Measurements from ENCODE around the gene VWCE. TPM values are rescaled to one million over a fixed set of nuclear protein-coding genes. Genes with fewer than 3 reads are reported as not detected.

Gene VWCE
- total and polyA plus RNA-seq, 2 experiments from 2014 or later, result 0.61 to 0.76 TPM

DNA sequence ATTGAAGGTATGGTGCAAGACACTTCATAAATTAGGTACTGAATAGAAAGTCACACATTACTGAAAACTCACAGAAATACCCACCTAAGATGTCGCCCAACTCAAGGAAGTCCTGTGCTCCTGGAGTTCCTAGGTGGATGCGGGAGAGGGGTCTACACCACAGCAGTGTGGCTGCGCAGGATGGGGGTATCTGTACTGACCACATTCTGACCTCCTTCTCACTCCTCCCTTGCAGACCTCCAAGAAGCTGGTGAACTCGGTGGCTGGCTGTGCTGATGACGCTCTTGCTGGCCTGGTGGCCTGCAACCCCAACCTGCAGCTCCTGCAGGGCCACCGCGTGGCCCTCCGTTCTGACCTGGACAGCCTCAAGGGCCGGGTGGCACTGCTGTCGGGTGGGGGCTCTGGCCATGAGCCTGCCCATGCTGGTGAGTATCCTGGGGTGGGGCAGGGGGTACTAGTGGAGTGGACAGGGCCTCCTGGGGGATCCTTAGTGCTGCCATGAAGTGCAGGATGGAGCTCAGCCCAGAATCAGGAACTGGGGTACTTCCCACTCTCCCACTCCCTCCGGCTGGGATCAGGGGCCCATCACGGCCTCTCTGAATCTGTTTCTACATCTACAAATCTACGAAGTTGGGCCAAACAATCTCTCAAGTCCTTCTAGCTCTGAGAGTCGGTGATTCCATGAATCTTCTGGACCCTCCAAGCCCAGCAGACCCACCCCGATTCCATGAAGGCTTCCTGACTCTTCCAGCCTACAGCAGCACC is 42.8 kb upstream of the VWCE start:
- no peak overlapping the region for H3K27ac ChIP-seq
- in situ Hi-C loops (cut with MboI), result loop anchor here (5.0 kb wide), 1 partner anchor 49 kb away; no protein-coding TSS in a partner anchor
- no peaks in the 10 kb centered on the region for H4K20me1 ChIP-seq (ENCODE audit: insufficient read depth)
- H3K27me3 ChIP-seq (replicated peaks; ENCODE audit: insufficient read depth), result no peaks in the 10 kb centered on the region
- no peaks in the 10 kb centered on the region for H3K4me1 ChIP-seq (ENCODE audit: insufficient read depth)
- no peaks in the 10 kb centered on the region for H3K36me3 ChIP-seq (ENCODE audit: low read depth)
- H3K4me2 ChIP-seq (ENCODE audit: unreplicated experiment), result no peak overlapping the region
- DNase-seq, result no peak
- 85 to 90% methylated on average over 15 of the region's 15 CpGs for WGBS, 2 experiments (ENCODE audit: low coverage in 1 of 2, low lambda C conversion rate in 2 of 2, missing lambda C conversion rate in 2 of 2)
- no peak overlapping the region for H3K9ac ChIP-seq
- no peaks in the 10 kb centered on the region for H3K9me2 ChIP-seq (ENCODE audit: insufficient read depth)
- peaks cover under 1% of the 10 kb centered on the region for H3K79me2 ChIP-seq (ENCODE audit: insufficient read depth)
- no peak overlapping the region for H3K4me3 ChIP-seq
- TF ChIP-seq EZH2phosphoT487 (IDR thresholded peaks at IDR 0.05; ENCODE audit: insufficient read depth, low read depth) (no peak), EZH2 (IDR thresholded peaks at IDR 0.05; ENCODE audit: insufficient read depth, poor library complexity, severe bottlenecking) (no peak)
- no peak overlapping the region for H2AFZ ChIP-seq
- peaks cover 25% of the 10 kb centered on the region; the same call in 1 of the 2 replicates for H3F3A ChIP-seq (ENCODE audit: insufficient read depth)
- no peaks in the 10 kb centered on the region for H3K9me3 ChIP-seq (ENCODE audit: low read depth)

DNA sequence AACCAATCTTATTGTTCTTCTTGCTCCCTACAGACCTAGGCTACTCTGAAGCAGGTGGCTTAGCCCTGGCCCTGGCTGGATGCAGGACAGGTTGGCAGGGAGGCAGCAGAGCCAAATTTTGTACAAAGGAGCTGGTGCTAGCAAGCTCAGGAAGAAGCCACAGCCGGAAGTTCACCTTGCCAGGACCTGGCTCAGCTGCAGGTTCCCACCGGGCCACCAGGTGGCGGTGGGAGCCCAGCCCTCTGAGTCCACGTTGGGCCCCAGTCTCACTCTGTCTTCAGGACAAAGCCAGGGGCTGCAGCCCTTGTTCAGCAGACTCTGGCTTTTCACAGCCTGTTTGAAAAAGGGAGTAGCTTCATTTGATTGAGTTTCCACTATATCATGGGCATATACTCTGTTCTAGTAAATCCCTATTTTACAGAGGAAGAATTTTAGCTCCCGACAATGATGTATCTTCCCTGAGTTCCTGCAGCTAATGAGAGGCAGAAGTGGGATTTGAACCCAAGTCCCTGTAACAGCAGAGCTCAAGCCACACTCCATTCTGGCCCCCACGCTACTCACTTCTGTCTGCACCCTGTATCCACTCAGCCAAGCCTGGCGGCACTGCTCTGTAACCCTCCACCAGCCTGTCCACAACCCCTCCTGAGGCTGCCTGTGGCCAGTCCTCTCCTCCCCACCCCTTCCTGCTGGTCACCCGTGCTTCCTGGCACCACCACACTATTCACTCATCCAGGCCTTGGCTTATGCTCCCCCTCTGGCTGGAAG is 41.2 kb upstream of the VWCE start:
- Histone ChIP-seq H3K9ac (no peak overlapping the region), H4K20me1 (ENCODE audit: insufficient read depth) (no peaks in the 10 kb centered on the region), H3K36me3 (ENCODE audit: low read depth) (no peaks in the 10 kb centered on the region), H3K79me2 (ENCODE audit: insufficient read depth) (peaks cover 16% of the 10 kb centered on the region), H3F3A (ENCODE audit: insufficient read depth) (peaks cover 25% of the 10 kb centered on the region; the same call in 1 of the 2 replicates), H3K9me2 (ENCODE audit: insufficient read depth) (no peaks in the 10 kb centered on the region), H3K27me3 (replicated peaks; ENCODE audit: insufficient read depth) (no peaks in the 10 kb centered on the region), H3K4me3 (no peak overlapping the region), H3K4me1 (ENCODE audit: insufficient read depth) (0 out of 2 replicates have a peak, but pooled peaks cover 5% of the 10 kb centered on the region), H3K4me2 (ENCODE audit: unreplicated experiment) (no peak overlapping the region), H3K9me3 (ENCODE audit: low read depth) (no peaks in the 10 kb centered on the region), H3K27ac (no peak overlapping the region), H2AFZ (peak overlapping the region; percentile 50; the same call in 1 of the 2 replicates)
- peak; percentile 85 for DNase-seq
- 24 to 26% methylated on average over 8 of the region's 8 CpGs for WGBS, 2 experiments (ENCODE audit: low coverage in 1 of 2, low lambda C conversion rate in 2 of 2, missing lambda C conversion rate in 2 of 2)
- in situ Hi-C loops (cut with MboI), result loop anchor here (5.0 kb wide), 1 partner anchor 51 kb away; no protein-coding TSS in a partner anchor
- TF ChIP-seq EZH2 (IDR thresholded peaks at IDR 0.05; ENCODE audit: insufficient read depth, poor library complexity, severe bottlenecking) (no peak), EZH2phosphoT487 (IDR thresholded peaks at IDR 0.05; ENCODE audit: insufficient read depth, low read depth) (no peak)

DNA sequence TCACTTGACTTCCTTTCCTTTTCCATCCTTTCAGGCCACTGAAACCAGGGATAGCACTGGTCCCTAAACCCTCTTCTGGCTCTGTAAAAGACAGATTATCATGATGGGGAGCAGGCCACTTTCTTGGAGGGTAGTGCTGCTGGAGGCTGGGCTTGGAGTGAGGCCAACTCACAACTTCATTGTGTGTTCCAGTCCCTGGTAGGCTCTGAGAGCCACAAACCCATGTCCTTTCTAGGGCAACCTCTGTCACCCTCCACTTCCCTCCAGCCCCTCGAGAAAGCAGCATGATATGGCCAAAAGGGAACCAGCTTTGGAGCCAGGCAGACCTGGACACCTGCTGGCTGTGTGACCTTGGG is 40.2 kb upstream of the VWCE start:
- H3K9ac ChIP-seq, result no peak overlapping the region
- H3K36me3 ChIP-seq (ENCODE audit: low read depth), result no peaks in the 10 kb centered on the region
- no peak for TF ChIP-seq EZH2 (IDR thresholded peaks at IDR 0.05; ENCODE audit: insufficient read depth, poor library complexity, severe bottlenecking)
- no peak for TF ChIP-seq EZH2phosphoT487 (IDR thresholded peaks at IDR 0.05; ENCODE audit: insufficient read depth, low read depth)
- no peak overlapping the region for H2AFZ ChIP-seq
- H3K27ac ChIP-seq, result no peak overlapping the region
- DNase-seq, result no peak
- H4K20me1 ChIP-seq (ENCODE audit: insufficient read depth), result no peaks in the 10 kb centered on the region
- WGBS, 2 experiments (ENCODE audit: low coverage in 1 of 2, low lambda C conversion rate in 2 of 2, missing lambda C conversion rate in 2 of 2), result 100% methylated on average over 1 of the region's 1 CpG
- no peaks in the 10 kb centered on the region for H3K9me3 ChIP-seq (ENCODE audit: low read depth)
- H3K79me2 ChIP-seq (ENCODE audit: insufficient read depth), result peaks cover 26% of the 10 kb centered on the region
- no peaks in the 10 kb centered on the region for H3K27me3 ChIP-seq (replicated peaks; ENCODE audit: insufficient read depth)
- in situ Hi-C loops (cut with MboI), result loop anchor here (5.0 kb wide), 1 partner anchor 52 kb away; no protein-coding TSS in a partner anchor
- no peak overlapping the region for H3K4me2 ChIP-seq (ENCODE audit: unreplicated experiment)
- H3F3A ChIP-seq (ENCODE audit: insufficient read depth), result peaks cover 29% of the 10 kb centered on the region; the same call in 1 of the 2 replicates
- H3K9me2 ChIP-seq (ENCODE audit: insufficient read depth), result no peaks in the 10 kb centered on the region
- peaks cover 16% of the 10 kb centered on the region for H3K4me1 ChIP-seq (ENCODE audit: insufficient read depth)
- no peak overlapping the region for H3K4me3 ChIP-seq

Data from GM23248 (cell line).